Mucosa of descending colon (tissue), 3 donors: ENCODE results near the gene DLG2. TPM values are rescaled to one million over a fixed set of nuclear protein-coding genes. Genes with fewer than 3 reads are reported as not detected.

ENCODE experiments used
- ATAC-seq: fragments of 200-7000 bp; cut with Tn5 transposase; one replicate; pipeline ENCODE4 v1.9.1; 2020; ENCODE audit warnings: mild to moderate bottlenecking, moderate library complexity
- DNase-seq, 3 donors: peaks; one replicate each; pipeline ENCODE4 v3.0.0-alpha.2; 2020
- H3K36me3 ChIP-seq: fragments of 200-600 bp; one replicate; pipeline ENCODE4 v1.8.0; 2021; ENCODE audit warnings: low read depth, mild to moderate bottlenecking
- H3K4me1 ChIP-seq: fragments of 200-600 bp; one replicate; pipeline ENCODE4 v1.8.0; 2021; ENCODE audit warnings: low read depth, mild to moderate bottlenecking
- H3K4me3 ChIP-seq: fragments of 200-600 bp; one replicate; pipeline ENCODE4 v1.8.0; 2021; ENCODE audit warnings: mild to moderate bottlenecking
- H3K9me3 ChIP-seq: fragments of 200-600 bp; one replicate; pipeline ENCODE4 v1.8.0; 2021; ENCODE audit warnings: mild to moderate bottlenecking
- intact Hi-C, 2 donors: fragments of 100-400 bp; cut with DNase I in 1 of 2; cut with micrococcal nuclease in 1 of 2; formaldehyde crosslinking; loops; one replicate each; pipeline versions ENCODE4 v1.11.0 to v1.11.1; 2022; cut with DNase I, micrococcal nuclease
- total RNA-seq, 3 donors: library from RNA; stranded (reverse); fragmentation: NEBNext Ultra II Directional in 2 of 3; extraction: Animal tissue kit (Norgen Biotek cat#: 25700) in 2 of 3; gene quantifications; one replicate each; pipeline versions ENCODE4 v1.2.1 to v1.2.4, GENCODE V29; 2021 to 2023
- TF ChIP-seq, protein P1 (sequence below): fragments of 200-600 bp; IDR thresholded peaks from one replicate; pipeline ENCODE4 v1.8.0; 2022; ENCODE audit warnings: antibody characterized with exemption, mild to moderate bottlenecking
- donor health status: DM: no; HTN: no; CAD: no; lungs with moderate emphysema.
- donor health status: DM: no; HTN: no; CAD: no.
- donor health status: DM: no; HTN: yes; CAD: no.

Gene DLG2
- total RNA-seq, 3 donors from 2014 or later = 2.1 to 11.1 (median 2.4) TPM

DNA sequence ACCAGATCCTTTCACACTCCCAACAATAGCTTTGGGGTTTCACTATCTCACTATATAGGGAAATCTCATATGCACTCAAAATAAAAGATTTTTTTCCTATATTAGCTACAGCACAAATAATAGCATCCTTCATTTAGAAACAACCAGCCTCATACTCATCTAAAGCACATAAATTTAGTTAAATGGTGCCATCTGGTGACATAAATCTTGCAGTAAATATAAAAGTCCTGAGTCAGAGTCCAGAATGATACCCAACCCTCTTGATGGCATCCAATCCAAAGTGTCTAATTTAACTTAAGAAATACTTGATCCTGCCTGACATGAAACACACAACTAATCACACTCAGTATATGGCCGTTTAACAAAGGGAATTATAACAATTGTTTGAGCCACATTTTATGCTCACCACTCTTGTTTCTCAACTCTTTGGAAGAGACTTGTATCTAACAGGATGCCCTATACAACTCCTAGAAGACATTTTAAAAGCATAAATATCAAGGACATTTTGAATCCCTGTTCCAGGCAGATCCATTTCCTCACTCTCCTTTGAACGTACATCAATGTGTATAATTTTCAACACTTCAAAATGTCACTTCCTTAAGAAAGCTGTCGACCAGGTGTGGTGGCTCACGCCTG lies 36.2 kb downstream of the DLG2 start:
- H3K4me3 ChIP-seq = no peak overlapping the region
- TF ChIP-seq, protein P1, sequence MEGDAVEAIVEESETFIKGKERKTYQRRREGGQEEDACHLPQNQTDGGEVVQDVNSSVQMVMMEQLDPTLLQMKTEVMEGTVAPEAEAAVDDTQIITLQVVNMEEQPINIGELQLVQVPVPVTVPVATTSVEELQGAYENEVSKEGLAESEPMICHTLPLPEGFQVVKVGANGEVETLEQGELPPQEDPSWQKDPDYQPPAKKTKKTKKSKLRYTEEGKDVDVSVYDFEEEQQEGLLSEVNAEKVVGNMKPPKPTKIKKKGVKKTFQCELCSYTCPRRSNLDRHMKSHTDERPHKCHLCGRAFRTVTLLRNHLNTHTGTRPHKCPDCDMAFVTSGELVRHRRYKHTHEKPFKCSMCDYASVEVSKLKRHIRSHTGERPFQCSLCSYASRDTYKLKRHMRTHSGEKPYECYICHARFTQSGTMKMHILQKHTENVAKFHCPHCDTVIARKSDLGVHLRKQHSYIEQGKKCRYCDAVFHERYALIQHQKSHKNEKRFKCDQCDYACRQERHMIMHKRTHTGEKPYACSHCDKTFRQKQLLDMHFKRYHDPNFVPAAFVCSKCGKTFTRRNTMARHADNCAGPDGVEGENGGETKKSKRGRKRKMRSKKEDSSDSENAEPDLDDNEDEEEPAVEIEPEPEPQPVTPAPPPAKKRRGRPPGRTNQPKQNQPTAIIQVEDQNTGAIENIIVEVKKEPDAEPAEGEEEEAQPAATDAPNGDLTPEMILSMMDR = no peak
- peak; percentile 48 for ATAC-seq
- H3K4me1 ChIP-seq = no peaks in the 10 kb centered on the region
- no peaks in the 10 kb centered on the region for H3K9me3 ChIP-seq
- intact Hi-C loops = no loop called here
- no peak for DNase-seq
- no peaks in the 10 kb centered on the region for H3K36me3 ChIP-seq

GRCh38 chr11:85589373-85589772 lies 37.8 kb downstream of the DLG2 start:
- ATAC-seq (no peak), DNase-seq (no peak)
- TF ChIP-seq, protein P1 = no peak
- Histone ChIP-seq H3K9me3 (no peaks in the 10 kb centered on the region), H3K4me3 (no peak overlapping the region), H3K4me1 (no peaks in the 10 kb centered on the region), H3K36me3 (no peaks in the 10 kb centered on the region)
- intact Hi-C loops = no loop called here

- Histone ChIP-seq H3K36me3 (no peaks in the 10 kb centered on the region), H3K9me3 (no peaks in the 10 kb centered on the region), H3K4me3 (no peak overlapping the region), H3K4me1 (no peaks in the 10 kb centered on the region)
- no peak for DNase-seq
- TF ChIP-seq, protein P1 = no peak
- no peak for ATAC-seq
- intact Hi-C loops = no loop called here
Observed at GRCh38 chr11:85582111-85582510, 45.0 kb downstream of the DLG2 start.

GRCh38 chr11:85575388-85575787 lies 51.8 kb downstream of the DLG2 start:
- H3K4me1 ChIP-seq = no peaks in the 10 kb centered on the region
- no peaks in the 10 kb centered on the region for H3K36me3 ChIP-seq
- TF ChIP-seq, protein P1 = no peak
- no peak overlapping the region for H3K4me3 ChIP-seq
- no peaks in the 10 kb centered on the region for H3K9me3 ChIP-seq
- intact Hi-C loops = no loop called here
- DNase-seq = no peak
- ATAC-seq = no peak

GRCh38 chr11:85572056-85572455 lies 55.1 kb downstream of the DLG2 start:
- H3K4me1 ChIP-seq = no peaks in the 10 kb centered on the region
- DNase-seq (no peak), ATAC-seq (no peak)
- intact Hi-C loops = no loop called here
- H3K9me3 ChIP-seq = no peaks in the 10 kb centered on the region
- no peaks in the 10 kb centered on the region for H3K36me3 ChIP-seq
- no peak overlapping the region for H3K4me3 ChIP-seq
- TF ChIP-seq, protein P1 = no peak

DNA sequence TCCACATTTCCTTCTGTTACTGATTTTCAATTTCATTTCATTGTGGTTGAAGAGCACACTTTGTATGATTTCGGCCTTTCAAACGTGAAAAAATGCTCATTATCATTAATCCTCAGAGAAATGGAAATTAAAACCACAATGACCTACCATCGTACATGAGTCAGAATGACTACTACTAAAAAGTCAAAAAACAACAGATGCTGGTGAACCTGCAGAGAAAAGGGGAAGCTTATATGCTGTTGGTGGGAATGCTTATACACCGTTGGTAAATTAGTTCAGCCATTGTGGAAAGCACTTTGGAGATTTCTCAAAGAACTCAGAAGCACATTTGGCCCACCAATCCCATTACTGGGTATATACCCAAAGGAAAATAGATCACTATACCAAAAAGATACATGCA lies 57.6 kb downstream of the DLG2 start:
- no peaks in the 10 kb centered on the region for H3K9me3 ChIP-seq
- intact Hi-C loops = no loop called here
- TF ChIP-seq, protein P1 = no peak
- H3K4me3 ChIP-seq = no peak overlapping the region
- DNase-seq = no peak
- no peak for ATAC-seq
- no peaks in the 10 kb centered on the region for H3K4me1 ChIP-seq
- no peaks in the 10 kb centered on the region for H3K36me3 ChIP-seq
